ENCODE measurements around the gene NALCN. TPM values are rescaled to one million over a fixed set of nuclear protein-coding genes. Genes with fewer than 3 reads are reported as not detected.
A peak's percentile ranks its signal among the peaks of the same experiment; 100 is the strongest.

The NALCN gene
- total RNA-seq, 1 donor from 2014 or later: 0.81 TPM

GRCh38 chr13:101291646-101292515, 124.4 kb downstream of the NALCN start:
- Mint-ChIP-seq H3K36me3 (ENCODE audit: unreplicated experiment) (no peaks in the 10 kb centered on the region), H3K4me3 (ENCODE audit: unreplicated experiment) (no peak overlapping the region), H3K27me3 (ENCODE audit: unreplicated experiment) (no peaks in the 10 kb centered on the region), H3K9me3 (ENCODE audit: unreplicated experiment) (no peaks in the 10 kb centered on the region), H3K27ac (ENCODE audit: unreplicated experiment) (no peak overlapping the region), H3K4me1 (ENCODE audit: low read depth, unreplicated experiment) (peaks cover 5% of the 10 kb centered on the region)
- no peak for TF ChIP-seq CTCF (IDR thresholded peaks at IDR 0.05; ENCODE audit: partially characterized antibody, unreplicated experiment)
- DNase-seq: no peak

- Mint-ChIP-seq H3K9me3 (ENCODE audit: unreplicated experiment) (no peaks in the 10 kb centered on the region), H3K36me3 (ENCODE audit: unreplicated experiment) (no peaks in the 10 kb centered on the region), H3K27ac (ENCODE audit: unreplicated experiment) (no peak overlapping the region), H3K4me3 (ENCODE audit: unreplicated experiment) (no peak overlapping the region), H3K27me3 (ENCODE audit: unreplicated experiment) (no peaks in the 10 kb centered on the region), H3K4me1 (ENCODE audit: low read depth, unreplicated experiment) (peaks cover 8% of the 10 kb centered on the region)
- no peak for DNase-seq
- no peak for TF ChIP-seq CTCF (IDR thresholded peaks at IDR 0.05; ENCODE audit: partially characterized antibody, unreplicated experiment)
Observed at GRCh38 chr13:101291206-101291605, 125.1 kb downstream of the NALCN start.

- H3K27ac Mint-ChIP-seq (ENCODE audit: unreplicated experiment): no peak overlapping the region
Observed at GRCh38 chr13:101289764-101290163, 126.5 kb downstream of the NALCN start.

DNA sequence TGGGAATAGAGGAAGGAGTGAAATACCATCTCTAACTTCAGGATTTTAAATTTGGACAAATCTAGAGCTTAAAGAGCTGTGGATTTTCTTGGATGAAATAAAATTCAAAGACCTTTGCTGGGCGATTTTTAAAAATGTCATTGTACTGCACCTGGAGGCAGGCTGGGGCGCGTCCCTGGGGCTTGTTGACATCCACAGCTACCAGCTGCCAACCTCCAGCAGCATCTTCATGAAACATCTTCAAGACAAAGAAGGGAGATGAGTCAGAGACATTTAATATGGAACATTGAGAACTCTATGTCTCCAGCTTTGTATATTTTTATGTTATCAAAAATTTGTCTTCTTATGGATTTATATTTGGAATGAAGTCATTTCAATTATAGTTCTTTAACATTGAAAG, 132.5 kb downstream of the NALCN start:
- Mint-ChIP-seq H3K36me3 (ENCODE audit: unreplicated experiment) (no peaks in the 10 kb centered on the region), H3K4me1 (ENCODE audit: low read depth, unreplicated experiment) (peaks cover 16% of the 10 kb centered on the region), H3K27me3 (ENCODE audit: unreplicated experiment) (peaks cover 2% of the 10 kb centered on the region), H3K27ac (ENCODE audit: unreplicated experiment) (peak overlapping the region; percentile 46), H3K9me3 (ENCODE audit: unreplicated experiment) (no peaks in the 10 kb centered on the region), H3K4me3 (ENCODE audit: unreplicated experiment) (no peak overlapping the region)
- peak; percentile 21 for DNase-seq
- TF ChIP-seq CTCF (IDR thresholded peaks at IDR 0.05; ENCODE audit: partially characterized antibody, unreplicated experiment): no peak

More at GRCh38 chr13:101289764-101290163, 126.5 kb downstream of the NALCN start:
- H3K27me3 Mint-ChIP-seq (ENCODE audit: unreplicated experiment): no peaks in the 10 kb centered on the region
- no peaks in the 10 kb centered on the region for H3K9me3 Mint-ChIP-seq (ENCODE audit: unreplicated experiment)
- no peaks in the 10 kb centered on the region for H3K36me3 Mint-ChIP-seq (ENCODE audit: unreplicated experiment)
- no peak overlapping the region for H3K4me3 Mint-ChIP-seq (ENCODE audit: unreplicated experiment)
- TF ChIP-seq CTCF (IDR thresholded peaks at IDR 0.05; ENCODE audit: partially characterized antibody, unreplicated experiment): no peak
- peak; percentile 92 for DNase-seq
- peaks cover 12% of the 10 kb centered on the region for H3K4me1 Mint-ChIP-seq (ENCODE audit: low read depth, unreplicated experiment)

DNA sequence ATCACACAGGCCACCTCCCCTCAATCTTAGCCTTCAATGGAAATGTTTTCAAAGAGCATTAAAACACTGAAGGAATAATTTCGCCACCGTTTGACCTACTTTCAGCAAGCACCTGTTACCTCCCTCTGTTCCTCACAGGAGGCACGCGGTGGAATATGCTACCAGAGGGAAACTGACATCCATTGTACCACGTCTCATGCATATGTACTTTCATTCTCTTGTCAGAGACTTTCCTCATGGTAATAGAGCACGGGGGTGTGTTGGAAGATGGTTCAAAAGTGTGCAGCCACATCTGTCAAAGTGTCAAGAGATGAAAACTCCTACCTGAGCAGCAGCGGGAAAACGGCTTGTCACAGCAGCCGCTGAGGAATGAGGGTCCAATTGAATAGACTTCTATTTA, 143.4 kb downstream of the NALCN start:
- Mint-ChIP-seq H3K27me3 (ENCODE audit: unreplicated experiment) (no peaks in the 10 kb centered on the region), H3K27ac (ENCODE audit: unreplicated experiment) (no peak overlapping the region), H3K9me3 (ENCODE audit: unreplicated experiment) (no peaks in the 10 kb centered on the region), H3K4me3 (ENCODE audit: unreplicated experiment) (no peak overlapping the region), H3K36me3 (ENCODE audit: unreplicated experiment) (no peaks in the 10 kb centered on the region), H3K4me1 (ENCODE audit: low read depth, unreplicated experiment) (no peaks in the 10 kb centered on the region)
- no peak for TF ChIP-seq CTCF (IDR thresholded peaks at IDR 0.05; ENCODE audit: partially characterized antibody, unreplicated experiment)
- no peak for DNase-seq

Measured in glutamatergic neuron (in vitro differentiated cells).